Neural cell (in vitro differentiated cells): ENCODE results near the gene KIRREL3. TPM values are rescaled to one million over a fixed set of nuclear protein-coding genes. Genes with fewer than 3 reads are reported as not detected.

ENCODE experiments used
- H2AFZ ChIP-seq: fragments of 200-600, 300-800 bp; sonication (generic), shearing (Covaris generic); 2 replicates; pipeline ENCODE4 v1.6.0; 2014; ENCODE audit warnings: low read depth, mild to moderate bottlenecking, antibody characterized with exemption, low read length, moderate library complexity
- H3F3A ChIP-seq: fragments of 200-600 bp; shearing (Covaris generic); 2 replicates; pipeline ENCODE4 v1.6.1; 2016; ENCODE audit warnings: mild to moderate bottlenecking, moderate library complexity, mixed read lengths, antibody characterized with exemption, low read length; ENCODE audit not compliant: insufficient read depth, poor library complexity, severe bottlenecking
- H3K27ac ChIP-seq: fragments of 200-600, 300-800 bp; sonication (generic), shearing (Covaris generic); 2 replicates; pipeline ENCODE4 v1.5.1; 2014; ENCODE audit warnings: mild to moderate bottlenecking, low read length, moderate library complexity
- H3K27me3 ChIP-seq: fragments of 300-800, 200-600 bp; sonication (generic), shearing (Covaris generic); 2 replicates; pipeline ENCODE4 v1.6.0; 2014; ENCODE audit warnings: mild to moderate bottlenecking, low read depth, low read length, moderate library complexity; ENCODE audit not compliant: insufficient read depth
- H3K36me3 ChIP-seq: fragments of 300-800, 200-600 bp; sonication (generic), shearing (Covaris generic); 2 replicates; pipeline ENCODE4 v1.5.1; 2014; ENCODE audit warnings: mild to moderate bottlenecking, antibody characterized with exemption, low read length, moderate library complexity; ENCODE audit not compliant: insufficient read depth
- H3K4me2 ChIP-seq: fragments of 300-800, 200-600 bp; sonication (generic), shearing (Covaris generic); 2 replicates; pipeline ENCODE4 v1.6.0; 2014; ENCODE audit warnings: mild to moderate bottlenecking, low read length
- H3K4me3 ChIP-seq: fragments of 300-800, 200-600 bp; sonication (generic), shearing (Covaris generic); 2 replicates; pipeline ENCODE4 v1.5.1; 2014; ENCODE audit warnings: mild to moderate bottlenecking, low read length, moderate library complexity
- H3K79me2 ChIP-seq: fragments of 200-600 bp; shearing (Covaris generic); replicated peaks from 2 replicates; pipeline ENCODE4 v1.6.0; 2014; ENCODE audit warnings: mild to moderate bottlenecking, low read length, moderate library complexity; ENCODE audit not compliant: insufficient read depth
- H3K9ac ChIP-seq: fragments of 300-800, 200-600 bp; sonication (generic), shearing (Covaris generic); 2 replicates; pipeline ENCODE4 v1.6.1; 2016; ENCODE audit warnings: mild to moderate bottlenecking, low read length, mixed read lengths
- H3K9me2 ChIP-seq: fragments of 200-600 bp; shearing (Covaris generic); 2 replicates; pipeline ENCODE4 v1.6.1; 2016; ENCODE audit warnings: mild to moderate bottlenecking, low read length, mixed read lengths; ENCODE audit not compliant: insufficient read depth
- H3K9me3 ChIP-seq: fragments of 200-600, 300-800 bp; sonication (generic), shearing (Covaris generic); 2 replicates; pipeline ENCODE4 v1.6.1; 2016; ENCODE audit warnings: mild to moderate bottlenecking, mixed run types, low read length, moderate library complexity, mixed read lengths
- H4K20me1 ChIP-seq: fragments of 200-600 bp; shearing (Covaris generic); 2 replicates; pipeline ENCODE4 v1.6.1; 2016; ENCODE audit warnings: mild to moderate bottlenecking, mixed run types; ENCODE audit not compliant: insufficient read depth
- CTCF ChIP-seq: fragments of 450-650 bp; IDR thresholded peaks from 2 replicates; pipeline ENCODE4 v1.5.1; 2014; ENCODE audit warnings: antibody characterized with exemption, mild to moderate bottlenecking, moderate library complexity; ENCODE audit not compliant: poor library complexity, severe bottlenecking
- EP300 ChIP-seq: fragments of 450-650 bp; conservative IDR thresholded peaks from 2 replicates; pipeline ENCODE4 v1.6.1; 2014; ENCODE audit warnings: antibody characterized with exemption, mild to moderate bottlenecking, moderate library complexity; ENCODE audit not compliant: poor library complexity, severe bottlenecking
- EZH2 ChIP-seq: fragments of 200-600, 300-800 bp; shearing (Covaris generic), sonication (generic); IDR thresholded peaks from 2 replicates; pipeline ENCODE4 v1.6.1; 2014; ENCODE audit warnings: antibody characterized with exemption, low read length, borderline replicate concordance, mild to moderate bottlenecking; ENCODE audit not compliant: insufficient read depth, poor library complexity, severe bottlenecking
- MXI1 ChIP-seq: fragments of 450-650 bp; conservative IDR thresholded peaks from 2 replicates; pipeline ENCODE4 v1.6.1; 2014; ENCODE audit warnings: antibody characterized with exemption, mild to moderate bottlenecking; ENCODE audit not compliant: poor library complexity, severe bottlenecking
- POLR2AphosphoS5 ChIP-seq: IDR thresholded peaks from 2 replicates; pipeline ENCODE4 v1.6.1; 2012
- RAD21 ChIP-seq: fragments of 450-650 bp; conservative IDR thresholded peaks from 2 replicates; pipeline ENCODE4 v1.6.1; 2014; ENCODE audit warnings: antibody characterized with exemption, mild to moderate bottlenecking, moderate library complexity
- REST ChIP-seq: IDR thresholded peaks from 2 replicates; pipeline ENCODE4 v1.6.1; 2012; ENCODE audit warnings: borderline replicate concordance
- SMC3 ChIP-seq: fragments of 450-650 bp; conservative IDR thresholded peaks from 2 replicates; pipeline ENCODE4 v1.6.1; 2014; ENCODE audit warnings: antibody characterized with exemption, mild to moderate bottlenecking, moderate library complexity; ENCODE audit not compliant: poor library complexity
- TAF1 ChIP-seq: IDR thresholded peaks from 2 replicates; pipeline ENCODE4 v1.6.1; 2012; ENCODE audit warnings: low read depth
- polyA plus RNA-seq: library from polyadenylated mRNA; depleted of rRNA; stranded (reverse); fragments of >200 nt; gene quantifications from 2 replicates; pipeline ENCODE4 v1.2.3, GENCODE V29; 2014

The KIRREL3 gene
- polyA plus RNA-seq, 1 donor from 2014 or later = 23.8 TPM

- Histone ChIP-seq H3K9me2 (no peaks in the 10 kb centered on the region), H3K4me3 (no peak overlapping the region), H3F3A (no peaks in the 10 kb centered on the region), H2AFZ (no peak overlapping the region), H3K36me3 (no peaks in the 10 kb centered on the region), H3K9ac (no peak overlapping the region), H4K20me1 (no peaks in the 10 kb centered on the region), H3K79me2 (no peaks in the 10 kb centered on the region), H3K27me3 (no peaks in the 10 kb centered on the region), H3K4me2 (no peak overlapping the region), H3K27ac (no peak overlapping the region), H3K9me3 (no peaks in the 10 kb centered on the region)
- no peak for TF ChIP-seq RAD21
- TF ChIP-seq POLR2AphosphoS5 = no peak
- no peak for TF ChIP-seq CTCF
- no peak for TF ChIP-seq MXI1
- TF ChIP-seq TAF1 = no peak
- TF ChIP-seq EZH2 = no peak
- TF ChIP-seq REST = no peak
- no peak for TF ChIP-seq EP300
- no peak for TF ChIP-seq SMC3
Observed at GRCh38 chr11:126679033-126679432, 321.5 kb downstream of the KIRREL3 start.

GRCh38 chr11:126676536-126676935, 324.0 kb downstream of the KIRREL3 start:
- H3K27ac ChIP-seq = no peak overlapping the region
- no peak for TF ChIP-seq SMC3
- no peak for TF ChIP-seq RAD21
- no peak for TF ChIP-seq MXI1
- no peak for TF ChIP-seq REST
- no peak for TF ChIP-seq TAF1
- no peak for TF ChIP-seq POLR2AphosphoS5
- no peak for TF ChIP-seq EZH2
- no peak for TF ChIP-seq EP300
- no peak for TF ChIP-seq CTCF
- no peaks in the 10 kb centered on the region for H3K9me2 ChIP-seq
- H3K4me3 ChIP-seq = no peak overlapping the region
- H3K9me3 ChIP-seq = no peaks in the 10 kb centered on the region
- no peaks in the 10 kb centered on the region for H3F3A ChIP-seq
- no peaks in the 10 kb centered on the region for H3K27me3 ChIP-seq
- no peak overlapping the region for H2AFZ ChIP-seq
- no peak overlapping the region for H3K4me2 ChIP-seq
- no peak overlapping the region for H3K9ac ChIP-seq
- H3K79me2 ChIP-seq = no peaks in the 10 kb centered on the region
- no peaks in the 10 kb centered on the region for H4K20me1 ChIP-seq
- no peaks in the 10 kb centered on the region for H3K36me3 ChIP-seq
